WTC11 (cell line): ENCODE measurements around the gene CHKA.

Experiments
- ESRRA ChIP-seq: sonication (generic); formaldehyde crosslinking; IDR thresholded peaks from 2 replicates; pipeline ENCODE4 v1.8.1; 2022; ENCODE audit warnings: mild to moderate bottlenecking, missing genetic modification reagents, borderline replicate concordance
- KAT7 ChIP-seq: sonication (generic); formaldehyde crosslinking; IDR thresholded peaks from 2 replicates; pipeline ENCODE4 v1.8.1; 2023; ENCODE audit warnings: missing genetic modification reagents, mild to moderate bottlenecking, borderline replicate concordance
- MAX ChIP-seq: sonication (generic); formaldehyde crosslinking; IDR thresholded peaks from 2 replicates; pipeline ENCODE4 v1.8.0; 2022; ENCODE audit warnings: mild to moderate bottlenecking, missing genetic modification reagents
- SP1 ChIP-seq: sonication (generic); formaldehyde crosslinking; conservative IDR thresholded peaks from 2 replicates; pipeline ENCODE4 v1.8.1; 2022; ENCODE audit warnings: missing genetic modification reagents
- ZNF232 ChIP-seq: sonication (generic); formaldehyde crosslinking; IDR thresholded peaks from 2 replicates; pipeline ENCODE4 v1.8.0; 2022; ENCODE audit warnings: mild to moderate bottlenecking, missing genetic modification reagents
- ZNF263 ChIP-seq: sonication (generic); formaldehyde crosslinking; IDR thresholded peaks from 2 replicates; pipeline ENCODE4 v1.8.1; 2022; ENCODE audit warnings: low read depth, mild to moderate bottlenecking, moderate library complexity, missing genetic modification reagents
- TF ChIP-seq, protein P1 (sequence below): fragments of 200-600 bp; IDR thresholded peaks from 2 replicates; pipeline ENCODE4 v1.8.0; 2022; ENCODE audit warnings: antibody characterized with exemption
- TF ChIP-seq, protein P2 (sequence below): sonication (generic); formaldehyde crosslinking; IDR thresholded peaks from 2 replicates; pipeline ENCODE4 v1.8.0; 2023; ENCODE audit warnings: mild to moderate bottlenecking, missing genetic modification reagents
- TF ChIP-seq, protein P3 (sequence below): sonication (generic); formaldehyde crosslinking; IDR thresholded peaks from 2 replicates; pipeline ENCODE4 v1.8.1; 2022; ENCODE audit warnings: mild to moderate bottlenecking, moderate library complexity, missing genetic modification reagents
- TF ChIP-seq, protein P4 (sequence below): sonication (generic); formaldehyde crosslinking; IDR thresholded peaks from 2 replicates; pipeline ENCODE4 v1.8.1; 2023; ENCODE audit warnings: mild to moderate bottlenecking, missing genetic modification reagents

GRCh38 chr11:68049509-68050370 lies 71.4 kb downstream of the CHKA start:
- TF ChIP-seq ESRRA (CRISPR knock-in tag) (no peak), MAX (no peak), SP1 (no peak), ZNF232 (CRISPR knock-in tag) (no peak), KAT7 (CRISPR knock-in tag) (no peak), ZNF263 (CRISPR knock-in tag) (no peak)
- TF ChIP-seq, protein P1, sequence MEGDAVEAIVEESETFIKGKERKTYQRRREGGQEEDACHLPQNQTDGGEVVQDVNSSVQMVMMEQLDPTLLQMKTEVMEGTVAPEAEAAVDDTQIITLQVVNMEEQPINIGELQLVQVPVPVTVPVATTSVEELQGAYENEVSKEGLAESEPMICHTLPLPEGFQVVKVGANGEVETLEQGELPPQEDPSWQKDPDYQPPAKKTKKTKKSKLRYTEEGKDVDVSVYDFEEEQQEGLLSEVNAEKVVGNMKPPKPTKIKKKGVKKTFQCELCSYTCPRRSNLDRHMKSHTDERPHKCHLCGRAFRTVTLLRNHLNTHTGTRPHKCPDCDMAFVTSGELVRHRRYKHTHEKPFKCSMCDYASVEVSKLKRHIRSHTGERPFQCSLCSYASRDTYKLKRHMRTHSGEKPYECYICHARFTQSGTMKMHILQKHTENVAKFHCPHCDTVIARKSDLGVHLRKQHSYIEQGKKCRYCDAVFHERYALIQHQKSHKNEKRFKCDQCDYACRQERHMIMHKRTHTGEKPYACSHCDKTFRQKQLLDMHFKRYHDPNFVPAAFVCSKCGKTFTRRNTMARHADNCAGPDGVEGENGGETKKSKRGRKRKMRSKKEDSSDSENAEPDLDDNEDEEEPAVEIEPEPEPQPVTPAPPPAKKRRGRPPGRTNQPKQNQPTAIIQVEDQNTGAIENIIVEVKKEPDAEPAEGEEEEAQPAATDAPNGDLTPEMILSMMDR = no peak
- TF ChIP-seq, protein P2, sequence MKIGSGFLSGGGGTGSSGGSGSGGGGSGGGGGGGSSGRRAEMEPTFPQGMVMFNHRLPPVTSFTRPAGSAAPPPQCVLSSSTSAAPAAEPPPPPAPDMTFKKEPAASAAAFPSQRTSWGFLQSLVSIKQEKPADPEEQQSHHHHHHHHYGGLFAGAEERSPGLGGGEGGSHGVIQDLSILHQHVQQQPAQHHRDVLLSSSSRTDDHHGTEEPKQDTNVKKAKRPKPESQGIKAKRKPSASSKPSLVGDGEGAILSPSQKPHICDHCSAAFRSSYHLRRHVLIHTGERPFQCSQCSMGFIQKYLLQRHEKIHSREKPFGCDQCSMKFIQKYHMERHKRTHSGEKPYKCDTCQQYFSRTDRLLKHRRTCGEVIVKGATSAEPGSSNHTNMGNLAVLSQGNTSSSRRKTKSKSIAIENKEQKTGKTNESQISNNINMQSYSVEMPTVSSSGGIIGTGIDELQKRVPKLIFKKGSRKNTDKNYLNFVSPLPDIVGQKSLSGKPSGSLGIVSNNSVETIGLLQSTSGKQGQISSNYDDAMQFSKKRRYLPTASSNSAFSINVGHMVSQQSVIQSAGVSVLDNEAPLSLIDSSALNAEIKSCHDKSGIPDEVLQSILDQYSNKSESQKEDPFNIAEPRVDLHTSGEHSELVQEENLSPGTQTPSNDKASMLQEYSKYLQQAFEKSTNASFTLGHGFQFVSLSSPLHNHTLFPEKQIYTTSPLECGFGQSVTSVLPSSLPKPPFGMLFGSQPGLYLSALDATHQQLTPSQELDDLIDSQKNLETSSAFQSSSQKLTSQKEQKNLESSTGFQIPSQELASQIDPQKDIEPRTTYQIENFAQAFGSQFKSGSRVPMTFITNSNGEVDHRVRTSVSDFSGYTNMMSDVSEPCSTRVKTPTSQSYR (CRISPR knock-in tag) = no peak
- TF ChIP-seq, protein P3, sequence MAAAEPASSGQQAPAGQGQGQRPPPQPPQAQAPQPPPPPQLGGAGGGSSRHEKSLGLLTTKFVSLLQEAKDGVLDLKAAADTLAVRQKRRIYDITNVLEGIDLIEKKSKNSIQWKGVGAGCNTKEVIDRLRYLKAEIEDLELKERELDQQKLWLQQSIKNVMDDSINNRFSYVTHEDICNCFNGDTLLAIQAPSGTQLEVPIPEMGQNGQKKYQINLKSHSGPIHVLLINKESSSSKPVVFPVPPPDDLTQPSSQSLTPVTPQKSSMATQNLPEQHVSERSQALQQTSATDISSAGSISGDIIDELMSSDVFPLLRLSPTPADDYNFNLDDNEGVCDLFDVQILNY (CRISPR knock-in tag) = no peak
- TF ChIP-seq, protein P4, sequence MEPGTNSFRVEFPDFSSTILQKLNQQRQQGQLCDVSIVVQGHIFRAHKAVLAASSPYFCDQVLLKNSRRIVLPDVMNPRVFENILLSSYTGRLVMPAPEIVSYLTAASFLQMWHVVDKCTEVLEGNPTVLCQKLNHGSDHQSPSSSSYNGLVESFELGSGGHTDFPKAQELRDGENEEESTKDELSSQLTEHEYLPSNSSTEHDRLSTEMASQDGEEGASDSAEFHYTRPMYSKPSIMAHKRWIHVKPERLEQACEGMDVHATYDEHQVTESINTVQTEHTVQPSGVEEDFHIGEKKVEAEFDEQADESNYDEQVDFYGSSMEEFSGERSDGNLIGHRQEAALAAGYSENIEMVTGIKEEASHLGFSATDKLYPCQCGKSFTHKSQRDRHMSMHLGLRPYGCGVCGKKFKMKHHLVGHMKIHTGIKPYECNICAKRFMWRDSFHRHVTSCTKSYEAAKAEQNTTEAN (CRISPR knock-in tag) = no peak
